CD14-positive monocyte (primary cell): ENCODE data around the gene CMAS. TPM values are rescaled to one million over a fixed set of nuclear protein-coding genes. Genes with fewer than 3 reads are reported as not detected.

Experiments
- DNase-seq, 3 donors: peaks; one replicate each; pipeline ENCODE4 v3.0.0-alpha.2; 2011 to 2022
- H2AFZ ChIP-seq: 2 replicates; pipeline ENCODE4 v1.6.0; 2012; ENCODE audit warnings: mild to moderate bottlenecking, low read depth, low read length, inconsistent platforms; ENCODE audit not compliant: insufficient read depth, poor library complexity, severe bottlenecking
- H3K27ac ChIP-seq, 2 donors: 1 replicate in 1 of 2; 2 replicates in 1 of 2; pipeline ENCODE4 v1.5.1; 2012 to 2013; ENCODE audit warnings: low read length in 2 of 2, control low read depth in 1 of 2, inconsistent platforms in 1 of 2, low read depth in 1 of 2, mild to moderate bottlenecking in 1 of 2
- H3K27me3 ChIP-seq, 2 donors: one replicate each; pipeline versions ENCODE4 v1.6.0 to v1.6.1; 2011 to 2013; ENCODE audit warnings: low read length in 2 of 2; ENCODE audit not compliant: control insufficient read depth in 2 of 2, insufficient read depth in 2 of 2
- H3K36me3 ChIP-seq, 2 donors: replicated peaks in 1 of 2; 1 replicate in 1 of 2; 2 replicates in 1 of 2; pipeline versions ENCODE4 v1.5.1 to v1.6.1; 2012 to 2013; ENCODE audit warnings: low read length in 2 of 2, control low read depth in 1 of 2, inconsistent platforms in 1 of 2, mild to moderate bottlenecking in 1 of 2; ENCODE audit not compliant: insufficient read depth in 2 of 2, control insufficient read depth in 1 of 2
- H3K4me1 ChIP-seq, 2 donors: 1 replicate in 1 of 2; 2 replicates in 1 of 2; pipeline versions ENCODE4 v1.5.1 to v1.6.1; 2012 to 2013; ENCODE audit warnings: low read length in 2 of 2, control low read depth in 1 of 2, inconsistent platforms in 1 of 2, mild to moderate bottlenecking in 1 of 2, moderate library complexity in 1 of 2; ENCODE audit not compliant: insufficient read depth in 2 of 2, control insufficient read depth in 1 of 2
- H3K4me2 ChIP-seq: replicated peaks from 2 replicates; pipeline ENCODE3; 2012; ENCODE audit warnings: low read length, moderate library complexity, mild to moderate bottlenecking; ENCODE audit not compliant: poor library complexity, severe bottlenecking; ENCODE audit errors: extremely low read depth
- H3K4me3 ChIP-seq, 3 experiments: fragments of 200-600 bp in 1 of 3; sonication (generic) in 1 of 3; replicated peaks in 1 of 3; 1 replicate in 2 of 3; 2 replicates in 1 of 3; pipeline ENCODE4 v1.5.1; 2011 to 2013; ENCODE audit warnings: low read length in 3 of 3, mild to moderate bottlenecking in 3 of 3, control low read depth in 2 of 3, low read depth in 2 of 3, inconsistent platforms in 1 of 3, moderate library complexity in 1 of 3
- H3K79me2 ChIP-seq: 2 replicates; pipeline ENCODE4 v1.6.0; 2012; ENCODE audit warnings: mild to moderate bottlenecking, control low read depth, inconsistent platforms, low read length, moderate library complexity; ENCODE audit not compliant: insufficient read depth
- H3K9ac ChIP-seq: 2 replicates; pipeline ENCODE4 v1.6.0; 2017; ENCODE audit warnings: low read length, mild to moderate bottlenecking; ENCODE audit not compliant: insufficient read depth, poor library complexity, severe bottlenecking
- H3K9me3 ChIP-seq, 2 donors: replicated peaks in 1 of 2; 1 replicate in 1 of 2; 2 replicates in 1 of 2; pipeline versions ENCODE4 v1.5.1 to v1.6.1; 2012 to 2013; ENCODE audit warnings: low read length in 2 of 2, control low read depth in 1 of 2; ENCODE audit not compliant: control insufficient read depth in 1 of 2, insufficient read depth in 1 of 2
- H4K20me1 ChIP-seq: 2 replicates; pipeline ENCODE4 v1.6.0; 2012; ENCODE audit warnings: mild to moderate bottlenecking, low read length, control low read depth, moderate library complexity; ENCODE audit not compliant: insufficient read depth
- H3K27ac Mint-ChIP-seq, 7 donors: one replicate each; pipeline ENCODE4 v1.8.0; 2020; ENCODE audit warnings: mild to moderate bottlenecking in 7 of 7, mixed read lengths in 7 of 7, moderate library complexity in 6 of 7, inconsistent platforms in 2 of 7
- H3K27me3 Mint-ChIP-seq, 3 donors: one replicate each; pipeline ENCODE4 v1.8.0; 2021 to 2022; ENCODE audit warnings: low read depth in 3 of 3, mild to moderate bottlenecking in 3 of 3, mixed read lengths in 3 of 3, moderate library complexity in 3 of 3, inconsistent platforms in 1 of 3
- H3K36me3 Mint-ChIP-seq, 2 donors: one replicate each; pipeline ENCODE4 v1.8.0; 2020; ENCODE audit warnings: mixed read lengths in 2 of 2, inconsistent platforms in 1 of 2, mild to moderate bottlenecking in 1 of 2
- H3K4me1 Mint-ChIP-seq: one replicate; pipeline ENCODE4 v1.8.0; 2020; ENCODE audit warnings: mild to moderate bottlenecking, mixed read lengths
- H3K4me3 Mint-ChIP-seq, 2 donors: one replicate each; pipeline ENCODE4 v1.8.0; 2020; ENCODE audit warnings: mild to moderate bottlenecking in 2 of 2, mixed read lengths in 2 of 2, moderate library complexity in 1 of 2
- H3K9me3 Mint-ChIP-seq, 7 donors: one replicate each; pipeline ENCODE4 v1.8.0; 2020 to 2022; ENCODE audit warnings: mixed read lengths in 7 of 7, mild to moderate bottlenecking in 6 of 7, moderate library complexity in 6 of 7, inconsistent platforms in 2 of 7
- CTCF ChIP-seq: fragments of 200-600 bp; IDR thresholded peaks from one replicate; pipeline ENCODE4 v1.8.0; 2022; ENCODE audit warnings: antibody characterized with exemption, mild to moderate bottlenecking
- WGBS: methylation state at CpG from one replicate; pipeline ENCODE4 v1.1.5; 2013; ENCODE audit warnings: missing lambda C conversion rate; ENCODE audit not compliant: insufficient coverage; 5-methylcytosine and 5-hydroxymethylcytosine counted together
- intact Hi-C, 2 donors: fragments of 100-400 bp; cut with micrococcal nuclease; formaldehyde crosslinking; loops; one replicate each; pipeline versions ENCODE4 v1.15.0 to v1.15.1; 2023
- polyA plus RNA-seq, 3 donors: library from polyadenylated mRNA; depleted of rRNA in 1 of 3; unstranded in 2 of 3; stranded (reverse) in 1 of 3; fragments of 300-500 nt in 2 of 3; fragments of >200 nt in 1 of 3; fragmentation: Illumina TruSeq in 2 of 3; gene quantifications; 1 replicate in 2 of 3; 2 replicates in 1 of 3; pipeline ENCODE4 v1.2.3, GENCODE V29; 2012 to 2021

Gene CMAS
- polyA plus RNA-seq, 3 donors: 12.6 to 33.1 (median 28.3) TPM

- Histone ChIP-seq H3K27me3 (no peaks in the 10 kb centered on the region), H3K9me3 (peaks cover 0 to 2% of the 10 kb centered on the region in 2 donors), H4K20me1 (no peaks in the 10 kb centered on the region), H3K9ac (no peak overlapping the region), H3K79me2 (no peaks in the 10 kb centered on the region), H3K27ac (no peak overlapping the region), H3K36me3 (no peaks in the 10 kb centered on the region), H3K4me1 (peaks cover 9 to 12% of the 10 kb centered on the region in 2 donors), H3K4me3 (no peak overlapping the region), H2AFZ (no peak overlapping the region), H3K4me2 (no peak overlapping the region)
- H3K27ac Mint-ChIP-seq: peak overlapping the region in 1 of 7 donors; percentile 11
- TF ChIP-seq CTCF: no peak
- H3K4me3 Mint-ChIP-seq: no peak overlapping the region
- DNase-seq: peak in 1 of 3 donors; percentile 8
- H3K9me3 Mint-ChIP-seq: peaks cover 0 to 11% (median 5%) of the 10 kb centered on the region in 7 donors
- peaks cover 9% of the 10 kb centered on the region for H3K4me1 Mint-ChIP-seq
- peaks cover 0 to 3% (median under 1%) of the 10 kb centered on the region in 3 donors for H3K27me3 Mint-ChIP-seq
- intact Hi-C loops: loop anchor here in 1 of 2 donors (5.0 kb wide), 1 partner anchor 339 kb away; no protein-coding TSS in a partner anchor
- H3K36me3 Mint-ChIP-seq: no peaks in the 10 kb centered on the region
- 94% methylated on average over 2 of the region's 2 CpGs for WGBS
These were observed 57.4 kb downstream of the CMAS start for GRCh38 chr12:22103418-22103817.

- Mint-ChIP-seq H3K4me1 (peaks cover 9% of the 10 kb centered on the region), H3K36me3 (no peaks in the 10 kb centered on the region), H3K27ac (no peak overlapping the region), H3K9me3 (peaks cover 0 to 11% (median 5%) of the 10 kb centered on the region in 7 donors), H3K27me3 (peaks cover 0 to 3% (median 2%) of the 10 kb centered on the region in 3 donors), H3K4me3 (no peak overlapping the region)
- Histone ChIP-seq H3K4me2 (no peak overlapping the region), H3K79me2 (no peaks in the 10 kb centered on the region), H3K36me3 (no peaks in the 10 kb centered on the region), H3K4me3 (no peak overlapping the region), H3K27me3 (no peaks in the 10 kb centered on the region), H3K4me1 (peaks cover 9 to 12% of the 10 kb centered on the region in 2 donors), H3K9me3 (peaks cover 0 to 2% of the 10 kb centered on the region in 2 donors), H3K9ac (no peak overlapping the region), H4K20me1 (no peaks in the 10 kb centered on the region), H2AFZ (no peak overlapping the region), H3K27ac (no peak overlapping the region)
- DNase-seq: no peak
- TF ChIP-seq CTCF: no peak
- intact Hi-C loops: no loop called here
These were observed 59.5 kb downstream of the CMAS start for GRCh38 chr12:22105542-22105941.
